Activated gamma-delta T cell treated with Interleukin-2 at 50 U/mL for 16 hours (primary cell): Measurements from ENCODE around the gene LILRB3.
"Not testable (repeated sequence)": the region's sequence is repeated elsewhere in the genome, so short reads cannot be mapped to it uniquely, and the experiment has no call there.

Source experiments
- DNase-seq: peaks from one replicate; pipeline ENCODE4 v3.0.0-alpha.2; 2020

LILRB3 gene

GRCh38 chr19:54222474-54223276 lies at the start of gene LILRB3:
LILRB3 (minus strand) TSS chr19:54223007; CDS start chr19:54222976, 31 bp downstream.
- not testable (repeated sequence) for DNase-seq

- not testable (repeated sequence) for DNase-seq
These were observed 49.4 kb upstream of the LILRB3 start for GRCh38 chr19:54272181-54272580.

- not testable (repeated sequence) for DNase-seq
These were observed 48.8 kb upstream of the LILRB3 start for GRCh38 chr19:54271587-54271986.

- DNase-seq = no peak
These were observed 48.3 kb upstream of the LILRB3 start for GRCh38 chr19:54271106-54271505.

- no peak for DNase-seq
These were observed 46.1 kb upstream of the LILRB3 start for GRCh38 chr19:54268936-54269335.

GRCh38 chr19:54266133-54266532 lies 43.3 kb upstream of the LILRB3 start:
- DNase-seq = peak; percentile 69

- DNase-seq = no peak
These were observed 39.7 kb upstream of the LILRB3 start for GRCh38 chr19:54262470-54262869.

GRCh38 chr19:54262066-54262465 lies 39.3 kb upstream of the LILRB3 start:
- no peak for DNase-seq

GRCh38 chr19:54257116-54257480 lies 34.3 kb upstream of the LILRB3 start, which contains the start of gene LILRB5:
LILRB5 (minus strand) TSS chr19:54257273; CDS start chr19:54257193, 80 bp downstream.
- no peak for DNase-seq

GRCh38 chr19:54256250-54257115 lies 33.7 kb upstream of the LILRB3 start:
- no peak for DNase-seq

- DNase-seq = no peak
These were observed 32.4 kb upstream of the LILRB3 start for GRCh38 chr19:54255105-54255775.

GRCh38 chr19:54254195-54254906 lies 31.5 kb upstream of the LILRB3 start:
- no peak for DNase-seq

GRCh38 chr19:54253331-54254194 lies 30.8 kb upstream of the LILRB3 start:
- no peak for DNase-seq

- no peak for DNase-seq
These were observed 30.0 kb upstream of the LILRB3 start for GRCh38 chr19:54252845-54253244.

GRCh38 chr19:54252243-54252642 lies 29.4 kb upstream of the LILRB3 start:
- DNase-seq = no peak

- DNase-seq = no peak
These were observed 25.3 kb upstream of the LILRB3 start for GRCh38 chr19:54248016-54248601.

GRCh38 chr19:54247106-54247930 lies 24.5 kb upstream of the LILRB3 start:
- DNase-seq = no peak

- DNase-seq = no peak
These were observed 23.1 kb upstream of the LILRB3 start for GRCh38 chr19:54245936-54246335.

- not testable (repeated sequence) for DNase-seq
These were observed 21.0 kb upstream of the LILRB3 start for GRCh38 chr19:54243809-54244208.

- DNase-seq = not testable (repeated sequence)
These were observed 19.8 kb upstream of the LILRB3 start, which contains the start of gene LILRA6 for GRCh38 chr19:54242646-54243045. LILRA6 (minus strand) TSS chr19:54242790.
